ENCODE measurements around the gene ZBTB8A. TPM values are rescaled to one million over a fixed set of nuclear protein-coding genes. Genes with fewer than 3 reads are reported as not detected.

Gene ZBTB8A
- total RNA-seq, 2 experiments from 2014 or later, result 0.29 to 0.54 TPM

GRCh38 chr1:32508761-32509160 lies 30.5 kb upstream of the ZBTB8A start:
- ChIA-PET POLR2A (no interaction called here), CTCF (ENCODE audit: unreplicated experiment) (interaction anchor here (1.0 kb wide), 1 partner anchor 12 kb away, joined by 3 read pairs; no protein-coding TSS in a partner anchor)
- TF ChIP-seq EZH2phosphoT487 (IDR thresholded peaks at IDR 0.05; ENCODE audit: borderline replicate concordance, low read depth, low read length) (no peak), CTCF (conservative IDR thresholded peaks at IDR 0.05; ENCODE audit: low read length) (no peak)
- intact Hi-C loops (cut with micrococcal nuclease; ENCODE audit: unreplicated experiment), result no loop called here
- Histone ChIP-seq H3K36me3 (ENCODE audit: insufficient read depth, low read length) (no peaks in the 10 kb centered on the region), H3K9me2 (ENCODE audit: insufficient read depth, low read length) (no peaks in the 10 kb centered on the region), H3K27ac (ENCODE audit: low read depth, low read length, poor library complexity, severe bottlenecking) (no peak overlapping the region), H4K20me1 (ENCODE audit: insufficient read depth, low read length) (no peaks in the 10 kb centered on the region), H3K4me2 (ENCODE audit: low read length) (no peak overlapping the region), H3K79me2 (ENCODE audit: insufficient read depth, low read depth, low read length) (no peaks in the 10 kb centered on the region), H3K9me3 (ENCODE audit: low read length) (no peaks in the 10 kb centered on the region), H2AFZ (ENCODE audit: low read length) (no peak overlapping the region), H3K4me3 (ENCODE audit: low read depth, low read length, poor library complexity, severe bottlenecking) (no peak overlapping the region), H3K4me1 (ENCODE audit: insufficient read depth, low read length, poor library complexity, severe bottlenecking) (no peaks in the 10 kb centered on the region)
- no TSS peak for BruUV-seq (replicated peaks)
- no peak for DNase-seq (ENCODE audit: low spot score)

GRCh38 chr1:32509939-32510338 lies 29.3 kb upstream of the ZBTB8A start:
- no peak for DNase-seq (ENCODE audit: low spot score)
- ChIA-PET POLR2A (interaction anchor here (0.7 to 0.9 kb wide), 2 partner anchors 26 to 82 kb away, joined by 3 read pairs; no protein-coding TSS in a partner anchor), CTCF (ENCODE audit: unreplicated experiment) (interaction anchor here (0.5 kb wide), 1 partner anchor 10 kb away, joined by 7 read pairs; no protein-coding TSS in a partner anchor)
- no peaks in the 10 kb centered on the region for H3K9me2 ChIP-seq (ENCODE audit: insufficient read depth, low read length)
- H3K36me3 ChIP-seq (ENCODE audit: insufficient read depth, low read length), result no peaks in the 10 kb centered on the region
- H4K20me1 ChIP-seq (ENCODE audit: insufficient read depth, low read length), result no peaks in the 10 kb centered on the region
- BruUV-seq (replicated peaks), result no TSS peak
- H3K79me2 ChIP-seq (ENCODE audit: insufficient read depth, low read depth, low read length), result no peaks in the 10 kb centered on the region
- no peak overlapping the region for H3K4me2 ChIP-seq (ENCODE audit: low read length)
- H3K27ac ChIP-seq (ENCODE audit: low read depth, low read length, poor library complexity, severe bottlenecking), result no peak overlapping the region
- H2AFZ ChIP-seq (ENCODE audit: low read length), result no peak overlapping the region
- intact Hi-C loops (cut with micrococcal nuclease; ENCODE audit: unreplicated experiment), result no loop called here
- TF ChIP-seq CTCF (conservative IDR thresholded peaks at IDR 0.05; ENCODE audit: low read length), result no peak
- TF ChIP-seq EZH2phosphoT487 (IDR thresholded peaks at IDR 0.05; ENCODE audit: borderline replicate concordance, low read depth, low read length), result no peak
- H3K9me3 ChIP-seq (ENCODE audit: low read length), result no peaks in the 10 kb centered on the region
- no peaks in the 10 kb centered on the region for H3K4me1 ChIP-seq (ENCODE audit: insufficient read depth, low read length, poor library complexity, severe bottlenecking)
- H3K4me3 ChIP-seq (ENCODE audit: low read depth, low read length, poor library complexity, severe bottlenecking), result no peak overlapping the region

- no peak overlapping the region for H3K27ac ChIP-seq (ENCODE audit: low read depth, low read length, poor library complexity, severe bottlenecking)
- no peak overlapping the region for H3K4me3 ChIP-seq (ENCODE audit: low read depth, low read length, poor library complexity, severe bottlenecking)
- no TSS peak for BruUV-seq (replicated peaks)
Measured at GRCh38 chr1:32516402-32516801, 22.8 kb upstream of the ZBTB8A start.

More at GRCh38 chr1:32516402-32516801, 22.8 kb upstream of the ZBTB8A start:
- no peaks in the 10 kb centered on the region for H4K20me1 ChIP-seq (ENCODE audit: insufficient read depth, low read length)
- peaks cover 7% of the 10 kb centered on the region for H3K4me1 ChIP-seq (ENCODE audit: insufficient read depth, low read length, poor library complexity, severe bottlenecking)
- DNase-seq (ENCODE audit: low spot score), result no peak
- no peaks in the 10 kb centered on the region for H3K9me3 ChIP-seq (ENCODE audit: low read length)
- ChIA-PET CTCF (ENCODE audit: unreplicated experiment) (no interaction called here), POLR2A (no interaction called here)
- intact Hi-C loops (cut with micrococcal nuclease; ENCODE audit: unreplicated experiment), result no loop called here
- no peaks in the 10 kb centered on the region for H3K9me2 ChIP-seq (ENCODE audit: insufficient read depth, low read length)
- H3K4me2 ChIP-seq (ENCODE audit: low read length), result no peak overlapping the region
- H2AFZ ChIP-seq (ENCODE audit: low read length), result no peak overlapping the region
- H3K79me2 ChIP-seq (ENCODE audit: insufficient read depth, low read depth, low read length), result no peaks in the 10 kb centered on the region
- no peaks in the 10 kb centered on the region for H3K36me3 ChIP-seq (ENCODE audit: insufficient read depth, low read length)
- no peak for TF ChIP-seq EZH2phosphoT487 (IDR thresholded peaks at IDR 0.05; ENCODE audit: borderline replicate concordance, low read depth, low read length)
- no peak for TF ChIP-seq CTCF (conservative IDR thresholded peaks at IDR 0.05; ENCODE audit: low read length)
